Panc1 (cell line): ENCODE measurements around the gene SLC9A8. TPM values are rescaled to one million over a fixed set of nuclear protein-coding genes. Genes with fewer than 3 reads are reported as not detected.

Source experiments
- ATAC-seq: fragments of 200-7000 bp; cut with Tn5 transposase; 2 replicates; pipeline ENCODE4 v1.9.1; 2020; ENCODE audit warnings: mild to moderate bottlenecking, moderate library complexity
- BruUV-seq: library from RNA; stranded (reverse); fragments of 400-500 nt; replicated peaks from 2 replicates; lab custom pipeline; 2021; lab: Mats Ljungman, UMichigan
- CTCF ChIA-PET: fragments of 300-600 bp; sonication (Branson Sonifier 250); formaldehyde crosslinking; loops from one replicate; lab custom pipeline; 2022; ENCODE audit warnings: antibody characterized with exemption; lab: Charles Lee
- POLR2A ChIA-PET: fragments of 300-600 bp; sonication (Branson Sonifier 250); formaldehyde crosslinking; loops from one replicate; lab custom pipeline; 2022; ENCODE audit warnings: antibody characterized with exemption; lab: Charles Lee
- DNase-seq: peaks from one replicate; pipeline ENCODE4 v3.0.0-alpha.2; 2010; ENCODE audit warnings: low read depth, low spot score
- H3K27ac ChIP-seq: 2 replicates; pipeline ENCODE4 v1.5.1; 2011; ENCODE audit warnings: mild to moderate bottlenecking, low read length, inconsistent platforms
- H3K27me3 ChIP-seq: fragments of 200-500 bp; sonication (Bioruptor generic); 2 replicates; pipeline ENCODE4 v1.6.0; 2014; ENCODE audit warnings: low read length, inconsistent platforms; ENCODE audit not compliant: control insufficient read depth, insufficient read depth
- H3K36me3 ChIP-seq: fragments of 200-500 bp; sonication (Bioruptor generic); 2 replicates; pipeline ENCODE4 v1.5.1; 2014; ENCODE audit warnings: inconsistent platforms, mild to moderate bottlenecking, low read length, moderate library complexity; ENCODE audit not compliant: control insufficient read depth, insufficient read depth
- H3K4me1 ChIP-seq: 2 replicates; pipeline ENCODE4 v1.5.1; 2011; ENCODE audit warnings: inconsistent platforms, mild to moderate bottlenecking, low read length, moderate library complexity; ENCODE audit not compliant: control insufficient read depth, insufficient read depth
- H3K4me3 ChIP-seq, 2 experiments: 2 replicates each; pipeline ENCODE4 v1.5.1; 2011 to 2012; ENCODE audit warnings: low read depth in 2 of 2, low read length in 2 of 2, mild to moderate bottlenecking in 2 of 2, inconsistent platforms in 1 of 2, moderate library complexity in 1 of 2
- H3K9me3 ChIP-seq: fragments of 200-500 bp; sonication (Bioruptor generic); 2 replicates; pipeline ENCODE4 v1.5.1; 2014; ENCODE audit warnings: low read depth, mild to moderate bottlenecking, inconsistent platforms, low read length, moderate library complexity; ENCODE audit not compliant: control insufficient read depth, insufficient read depth
- CTCF ChIP-seq: fragments of 450-650 bp; IDR thresholded peaks from 2 replicates; pipeline ENCODE4 v1.5.1; 2017; ENCODE audit warnings: mild to moderate bottlenecking
- POLR2AphosphoS5 ChIP-seq: IDR thresholded peaks from 2 replicates; pipeline ENCODE4 v1.6.1; 2012; ENCODE audit warnings: mild to moderate bottlenecking, low read depth, low read length, moderate library complexity
- REST ChIP-seq, 2 experiments: IDR thresholded peaks; 2 replicates each; pipeline ENCODE4 v1.6.1; 2011 to 2012; ENCODE audit warnings: low read depth in 2 of 2, control low read depth in 1 of 2, low read length in 1 of 2, mild to moderate bottlenecking in 1 of 2, moderate library complexity in 1 of 2; ENCODE audit not compliant: insufficient read depth in 1 of 2
- SIN3A ChIP-seq: IDR thresholded peaks from 2 replicates; pipeline ENCODE4 v1.6.1; 2012; ENCODE audit warnings: low read depth, mild to moderate bottlenecking, low read length, moderate library complexity, borderline replicate concordance; ENCODE audit not compliant: insufficient read depth
- TCF7L2 ChIP-seq: IDR thresholded peaks from 2 replicates; pipeline ENCODE4 v1.6.1; 2011; ENCODE audit warnings: mild to moderate bottlenecking, low read depth, low read length, inconsistent platforms
- in situ Hi-C: cut with HindIII; loops from 2 replicates; pipeline ENCODE4 v1.10.0; 2016; ENCODE audit warnings: low sequenced_read_pairs, low pct_unique_long_range_greater_than_20kb
- intact Hi-C: fragments of 100-400 bp; cut with micrococcal nuclease; formaldehyde crosslinking; loops from one replicate; pipeline ENCODE4 v1.10.0; 2022; ENCODE audit not compliant: unreplicated experiment
- total RNA-seq: library from RNA; stranded (reverse); gene quantifications from one replicate; pipeline ENCODE4 v1.2.1, GENCODE V29; 2021; ENCODE audit not compliant: unreplicated experiment

Gene SLC9A8
- total RNA-seq, 1 experiment from 2014 or later: 6.7 TPM

- ATAC-seq (peak; percentile 91), DNase-seq (no peak)
- BruUV-seq: no TSS peak
- Histone ChIP-seq H3K27ac (peak within 1 kb of the TSS; percentile 94), H3K36me3 (peaks cover 5% of the 10 kb centered on the region; the same call in 1 of the 2 replicates), H3K9me3 (no peaks in the 10 kb centered on the region), H3K27me3 (no peaks in the 10 kb centered on the region), H3K4me1 (peaks cover 16% of the 10 kb centered on the region), H3K4me3 (peak within 1 kb of the TSS; percentile 97 to 98)
- ChIA-PET POLR2A (interaction anchor here (0.5 to 0.6 kb wide), 2 partner anchors 140 to 178 kb away, joined by 3 to 8 read pairs; no protein-coding TSS in a partner anchor), CTCF (interaction anchor here (0.6 to 2.1 kb wide), 2 partner anchors 43 to 135 kb away, joined by 4 to 7 read pairs; no protein-coding TSS in a partner anchor)
- intact Hi-C loops (no loop called here), in situ Hi-C loops (no loop called here)
- no peak for TF ChIP-seq CTCF
- TF ChIP-seq POLR2AphosphoS5: peak; percentile 92
- no peak for TF ChIP-seq TCF7L2
- peak in 1 of 2 experiments; percentile 64; a peak in 1 of 4 replicates for TF ChIP-seq REST (IDR thresholded peaks at IDR 0.05; ENCODE audit: insufficient read depth in 1 of 2, low read depth in 2 of 2, low read length in 1 of 2)
- peak; percentile 85; the same call in 1 of the 2 replicates for TF ChIP-seq SIN3A
These were observed 123.8 kb downstream of the SLC9A8 start, which contains the start of gene RNF114 for GRCh38 chr20:49936153-49937026. Gene RNF114 (plus strand): TSS chr20:49936397. CDS start chr20:49936413, 16 bp downstream.

GRCh38 chr20:49937027-49937929 lies 124.7 kb downstream of the SLC9A8 start:
- TF ChIP-seq CTCF: no peak
- no peak for TF ChIP-seq POLR2AphosphoS5
- TF ChIP-seq SIN3A: no peak
- no peak for TF ChIP-seq TCF7L2
- no peak for TF ChIP-seq REST (IDR thresholded peaks at IDR 0.05; ENCODE audit: insufficient read depth in 1 of 2, low read depth in 2 of 2, low read length in 1 of 2)
- ChIA-PET POLR2A (interaction anchor here (0.5 kb wide), 1 partner anchor 139 kb away, joined by 3 read pairs; no protein-coding TSS in a partner anchor), CTCF (no interaction called here)
- no peak for DNase-seq
- peaks cover 19% of the 10 kb centered on the region for H3K4me1 ChIP-seq
- intact Hi-C loops: no loop called here
- H3K27me3 ChIP-seq: no peaks in the 10 kb centered on the region
- in situ Hi-C loops: no loop called here
- no peaks in the 10 kb centered on the region for H3K9me3 ChIP-seq
- H3K36me3 ChIP-seq: peaks cover 5% of the 10 kb centered on the region; the same call in 1 of the 2 replicates
- no peak for ATAC-seq
- H3K4me3 ChIP-seq: peak overlapping the region; percentile 97 to 98
- BruUV-seq: TSS peak; percentile 81
- peak overlapping the region; percentile 94 for H3K27ac ChIP-seq
